Measurements from ENCODE around the gene RARB. TPM values are rescaled to one million over a fixed set of nuclear protein-coding genes. Genes with fewer than 3 reads are reported as not detected.
A peak's percentile ranks its signal among the peaks of the same experiment; 100 is the strongest.

The RARB gene
- total RNA-seq, 1 experiment from 2014 or later, result 0.24 TPM

- Histone ChIP-seq H3K27me3 (replicated peaks; ENCODE audit: insufficient read depth, low read depth, low read length, poor library complexity) (no peaks in the 10 kb centered on the region), H3K36me3 (ENCODE audit: insufficient read depth, low read length, poor library complexity, severe bottlenecking) (no peaks in the 10 kb centered on the region), H3K9me3 (ENCODE audit: low read depth, low read length, poor library complexity, severe bottlenecking) (no peaks in the 10 kb centered on the region), H3K4me3 (ENCODE audit: low read depth, low read length, poor library complexity, severe bottlenecking) (no peak overlapping the region), H3K27ac (ENCODE audit: low read depth, low read length, poor library complexity, severe bottlenecking) (no peak overlapping the region), H3K4me1 (ENCODE audit: insufficient read depth, low read length, poor library complexity, severe bottlenecking) (no peaks in the 10 kb centered on the region)
- DNase-seq (ENCODE audit: low spot score), result no peak
- intact Hi-C loops (cut with micrococcal nuclease; ENCODE audit: unreplicated experiment), result no loop called here
- CTCF ChIA-PET, result no interaction called here
- no peak for TF ChIP-seq EZH2 (IDR thresholded peaks at IDR 0.05; ENCODE audit: borderline replicate concordance, low read depth, low read length, poor library complexity, severe bottlenecking)
- TF ChIP-seq CTCF (conservative IDR thresholded peaks at IDR 0.05; ENCODE audit: low read depth, low read length), result peak; percentile 83
- POLR2A ChIA-PET (ENCODE audit: low non-redundant PET), result no interaction called here
- BruUV-seq (replicated peaks), result no TSS peak
These were observed 13.3 kb downstream of the RARB start for GRCh38 chr3:25441234-25441856.

- no peaks in the 10 kb centered on the region for H3K9me3 ChIP-seq (ENCODE audit: low read depth, low read length, poor library complexity, severe bottlenecking)
- H3K27ac ChIP-seq (ENCODE audit: low read depth, low read length, poor library complexity, severe bottlenecking), result no peak overlapping the region
- POLR2A ChIA-PET (ENCODE audit: low non-redundant PET), result no interaction called here
- DNase-seq (ENCODE audit: low spot score), result no peak
- H3K27me3 ChIP-seq (replicated peaks; ENCODE audit: insufficient read depth, low read depth, low read length, poor library complexity), result no peaks in the 10 kb centered on the region
- intact Hi-C loops (cut with micrococcal nuclease; ENCODE audit: unreplicated experiment), result no loop called here
- no peaks in the 10 kb centered on the region for H3K4me1 ChIP-seq (ENCODE audit: insufficient read depth, low read length, poor library complexity, severe bottlenecking)
- no TSS peak for BruUV-seq (replicated peaks)
- no peak for TF ChIP-seq CTCF (conservative IDR thresholded peaks at IDR 0.05; ENCODE audit: low read depth, low read length)
- TF ChIP-seq EZH2 (IDR thresholded peaks at IDR 0.05; ENCODE audit: borderline replicate concordance, low read depth, low read length, poor library complexity, severe bottlenecking), result no peak
- CTCF ChIA-PET, result no interaction called here
- H3K36me3 ChIP-seq (ENCODE audit: insufficient read depth, low read length, poor library complexity, severe bottlenecking), result no peaks in the 10 kb centered on the region
- H3K4me3 ChIP-seq (ENCODE audit: low read depth, low read length, poor library complexity, severe bottlenecking), result no peak overlapping the region
These were observed 14.4 kb downstream of the RARB start for GRCh38 chr3:25442486-25442885.

DNA sequence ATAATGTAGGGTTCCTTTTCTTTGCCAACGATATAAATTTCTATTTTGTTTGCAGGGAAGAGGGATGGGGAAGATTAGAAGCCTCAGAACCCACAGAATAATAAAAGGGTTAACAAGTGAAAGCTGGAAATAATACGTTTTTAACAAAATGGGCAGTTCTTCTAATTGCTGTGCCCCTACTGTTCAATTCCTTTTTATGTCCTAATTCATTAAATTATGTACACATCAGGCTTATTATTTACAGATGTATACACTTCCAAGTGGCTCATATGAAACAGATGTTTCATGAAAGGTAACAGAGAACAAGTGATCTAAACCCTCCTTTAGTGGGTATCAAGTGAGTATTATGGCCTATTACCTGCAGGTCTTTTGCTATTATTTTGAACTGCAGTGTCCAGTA, 16.2 kb downstream of the RARB start:
- peaks cover 7% of the 10 kb centered on the region for H3K4me1 ChIP-seq (ENCODE audit: insufficient read depth, low read length, poor library complexity, severe bottlenecking)
- H3K27me3 ChIP-seq (replicated peaks; ENCODE audit: insufficient read depth, low read depth, low read length, poor library complexity), result no peaks in the 10 kb centered on the region
- intact Hi-C loops (cut with micrococcal nuclease; ENCODE audit: unreplicated experiment), result no loop called here
- BruUV-seq (replicated peaks), result no TSS peak
- H3K9me3 ChIP-seq (ENCODE audit: low read depth, low read length, poor library complexity, severe bottlenecking), result no peaks in the 10 kb centered on the region
- TF ChIP-seq CTCF (conservative IDR thresholded peaks at IDR 0.05; ENCODE audit: low read depth, low read length), result no peak
- TF ChIP-seq EZH2 (IDR thresholded peaks at IDR 0.05; ENCODE audit: borderline replicate concordance, low read depth, low read length, poor library complexity, severe bottlenecking), result no peak
- no peaks in the 10 kb centered on the region for H3K36me3 ChIP-seq (ENCODE audit: insufficient read depth, low read length, poor library complexity, severe bottlenecking)
- no peak for DNase-seq (ENCODE audit: low spot score)
- CTCF ChIA-PET, result no interaction called here
- POLR2A ChIA-PET (ENCODE audit: low non-redundant PET), result no interaction called here
- no peak overlapping the region for H3K4me3 ChIP-seq (ENCODE audit: low read depth, low read length, poor library complexity, severe bottlenecking)
- no peak overlapping the region for H3K27ac ChIP-seq (ENCODE audit: low read depth, low read length, poor library complexity, severe bottlenecking)
